Endothelial cell of umbilical vein (primary cell): ENCODE measurements around the gene PLEKHO1.

ENCODE experiments used
- EZH2 ChIP-seq: IDR thresholded peaks from 2 replicates; pipeline ENCODE4 v1.6.1; 2012; ENCODE audit warnings: borderline replicate concordance, low read depth, mild to moderate bottlenecking, moderate library complexity, low read length, inconsistent platforms; ENCODE audit not compliant: severe bottlenecking
- GATA2 ChIP-seq: IDR thresholded peaks from 2 replicates; pipeline ENCODE4 v1.7.0; 2011; ENCODE audit warnings: low read depth, mild to moderate bottlenecking, moderate library complexity, mixed read lengths, low read length; ENCODE audit not compliant: insufficient read length, insufficient read depth
- MYC ChIP-seq: IDR thresholded peaks from one replicate; pipeline ENCODE4 v1.6.1; 2011; ENCODE audit warnings: mild to moderate bottlenecking, low read depth, low read length
- POLR2A ChIP-seq: IDR thresholded peaks from 2 replicates; pipeline ENCODE4 v1.6.1; 2012; ENCODE audit warnings: low read depth, mild to moderate bottlenecking, control low read depth, low read length
- POLR2AphosphoS5 ChIP-seq: IDR thresholded peaks from 2 replicates; pipeline ENCODE4 v1.6.1; 2012; ENCODE audit warnings: low read depth, mild to moderate bottlenecking, control low read depth, low read length, moderate library complexity; ENCODE audit not compliant: insufficient read depth
- TF ChIP-seq, protein P1 (sequence below), 2 donors: IDR thresholded peaks; 1 replicate in 1 of 2; 2 replicates in 1 of 2; pipeline ENCODE4 v1.5.1; 2011; ENCODE audit warnings: low read length in 2 of 2, mild to moderate bottlenecking in 2 of 2, moderate library complexity in 2 of 2, control low read depth in 1 of 2, inconsistent platforms in 1 of 2, low read depth in 1 of 2; ENCODE audit not compliant: insufficient read depth in 1 of 2; ENCODE audit errors: extremely low read depth in 1 of 2

DNA sequence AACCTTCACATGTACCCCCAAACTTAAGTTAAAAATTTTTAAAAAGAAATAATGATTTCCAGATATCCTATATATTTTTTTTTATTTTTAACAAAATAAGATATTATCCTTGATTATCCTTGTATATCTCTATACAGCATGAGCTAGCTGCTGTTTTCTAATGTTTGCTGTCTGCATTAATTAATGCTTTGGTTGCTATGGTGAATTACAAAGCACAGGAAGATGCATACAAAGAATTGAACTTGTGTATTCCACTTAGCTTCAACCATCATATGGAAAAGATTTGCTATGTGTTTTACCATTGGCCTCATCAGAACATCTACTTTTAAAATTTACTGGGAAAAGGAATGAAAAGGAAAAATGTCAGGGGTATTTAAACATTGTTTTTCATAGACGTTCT, 46.7 kb upstream of the PLEKHO1 start:
- no peak for TF ChIP-seq POLR2AphosphoS5
- TF ChIP-seq, protein P1, sequence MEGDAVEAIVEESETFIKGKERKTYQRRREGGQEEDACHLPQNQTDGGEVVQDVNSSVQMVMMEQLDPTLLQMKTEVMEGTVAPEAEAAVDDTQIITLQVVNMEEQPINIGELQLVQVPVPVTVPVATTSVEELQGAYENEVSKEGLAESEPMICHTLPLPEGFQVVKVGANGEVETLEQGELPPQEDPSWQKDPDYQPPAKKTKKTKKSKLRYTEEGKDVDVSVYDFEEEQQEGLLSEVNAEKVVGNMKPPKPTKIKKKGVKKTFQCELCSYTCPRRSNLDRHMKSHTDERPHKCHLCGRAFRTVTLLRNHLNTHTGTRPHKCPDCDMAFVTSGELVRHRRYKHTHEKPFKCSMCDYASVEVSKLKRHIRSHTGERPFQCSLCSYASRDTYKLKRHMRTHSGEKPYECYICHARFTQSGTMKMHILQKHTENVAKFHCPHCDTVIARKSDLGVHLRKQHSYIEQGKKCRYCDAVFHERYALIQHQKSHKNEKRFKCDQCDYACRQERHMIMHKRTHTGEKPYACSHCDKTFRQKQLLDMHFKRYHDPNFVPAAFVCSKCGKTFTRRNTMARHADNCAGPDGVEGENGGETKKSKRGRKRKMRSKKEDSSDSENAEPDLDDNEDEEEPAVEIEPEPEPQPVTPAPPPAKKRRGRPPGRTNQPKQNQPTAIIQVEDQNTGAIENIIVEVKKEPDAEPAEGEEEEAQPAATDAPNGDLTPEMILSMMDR (IDR thresholded peaks at IDR 0.05; ENCODE audit: extremely low read depth in 1 of 2, insufficient read depth in 1 of 2, low read depth in 1 of 2, low read length in 2 of 2): no peak
- TF ChIP-seq EZH2: no peak
- no peak for TF ChIP-seq GATA2
- no peak for TF ChIP-seq POLR2A
- TF ChIP-seq MYC: no peak
